Trophoblast cell (in vitro differentiated cells and primary cell): ENCODE results near the gene AHNAK2.

Experiments
- DNase-seq, 2 donors: peaks; one replicate each; pipeline ENCODE4 v3.0.0-alpha.2; 2016
- H2AFZ ChIP-seq: 2 replicates; pipeline ENCODE4 v1.6.1; 2013; ENCODE audit warnings: low read length, moderate library complexity, mild to moderate bottlenecking; ENCODE audit not compliant: insufficient read depth, poor library complexity
- H2AK5ac ChIP-seq: 2 replicates; pipeline ENCODE4 v1.6.1; 2013; ENCODE audit warnings: mild to moderate bottlenecking, low read length
- H2BK120ac ChIP-seq: 2 replicates; pipeline ENCODE4 v1.6.1; 2013; ENCODE audit warnings: low read length, mild to moderate bottlenecking, moderate library complexity; ENCODE audit not compliant: insufficient read depth, poor library complexity
- H2BK12ac ChIP-seq: 2 replicates; pipeline ENCODE4 v1.6.1; 2013; ENCODE audit warnings: mild to moderate bottlenecking, low read length, moderate library complexity
- H2BK5ac ChIP-seq: 2 replicates; pipeline ENCODE4 v1.6.1; 2013; ENCODE audit warnings: low read length, low read depth, moderate library complexity, mild to moderate bottlenecking; ENCODE audit not compliant: poor library complexity
- H3K14ac ChIP-seq: 2 replicates; pipeline ENCODE4 v1.6.1; 2013; ENCODE audit warnings: mild to moderate bottlenecking, low read length
- H3K18ac ChIP-seq: 2 replicates; pipeline ENCODE4 v1.6.1; 2013; ENCODE audit warnings: mild to moderate bottlenecking, low read length
- H3K23ac ChIP-seq: 2 replicates; pipeline ENCODE4 v1.6.1; 2013; ENCODE audit warnings: low read length
- H3K27ac ChIP-seq: 2 replicates; pipeline ENCODE4 v1.5.1; 2013; ENCODE audit warnings: low read depth, mild to moderate bottlenecking, inconsistent platforms, low read length, moderate library complexity
- H3K27me3 ChIP-seq: 2 replicates; pipeline ENCODE4 v1.6.1; 2013; ENCODE audit warnings: inconsistent platforms, mild to moderate bottlenecking, low read length, moderate library complexity; ENCODE audit not compliant: insufficient read depth
- H3K36me3 ChIP-seq, 2 experiments: 1 replicate in 1 of 2; 2 replicates in 1 of 2; pipeline ENCODE4 v1.6.1; 2013; ENCODE audit warnings: low read length in 2 of 2, mild to moderate bottlenecking in 2 of 2, moderate library complexity in 1 of 2; ENCODE audit not compliant: insufficient read depth in 2 of 2, control insufficient read depth in 1 of 2
- H3K4ac ChIP-seq: 2 replicates; pipeline ENCODE4 v1.6.1; 2013; ENCODE audit warnings: low read depth, mild to moderate bottlenecking, low read length, moderate library complexity
- H3K4me1 ChIP-seq, 2 experiments: 1 replicate in 1 of 2; 2 replicates in 1 of 2; pipeline ENCODE4 v1.6.1; 2013; ENCODE audit warnings: low read length in 2 of 2, mild to moderate bottlenecking in 2 of 2, moderate library complexity in 1 of 2; ENCODE audit not compliant: insufficient read depth in 2 of 2, control insufficient read depth in 1 of 2
- H3K4me2 ChIP-seq: 2 replicates; pipeline ENCODE4 v1.6.1; 2013; ENCODE audit warnings: inconsistent platforms, mild to moderate bottlenecking, low read length, moderate library complexity
- H3K4me3 ChIP-seq: 2 replicates; pipeline ENCODE4 v1.5.1; 2013; ENCODE audit warnings: mild to moderate bottlenecking, low read depth, low read length, inconsistent platforms
- H3K79me1 ChIP-seq: one replicate; pipeline ENCODE4 v1.6.1; 2013; ENCODE audit warnings: low read length
- H3K79me2 ChIP-seq: 2 replicates; pipeline ENCODE4 v1.6.1; 2013; ENCODE audit warnings: low read length, mild to moderate bottlenecking; ENCODE audit not compliant: control insufficient read depth, insufficient read depth, poor library complexity
- H3K9ac ChIP-seq: 2 replicates; pipeline ENCODE4 v1.6.1; 2013; ENCODE audit warnings: mild to moderate bottlenecking, low read length
- H3K9me3 ChIP-seq: 2 replicates; pipeline ENCODE4 v1.6.1; 2013; ENCODE audit warnings: low read depth, mild to moderate bottlenecking, control low read depth, inconsistent platforms, low read length; ENCODE audit not compliant: insufficient read depth
- H4K12ac ChIP-seq: 2 replicates; pipeline ENCODE4 v1.6.1; 2013; ENCODE audit warnings: low read depth, mild to moderate bottlenecking, low read length, moderate library complexity
- H4K8ac ChIP-seq: 2 replicates; pipeline ENCODE4 v1.6.1; 2013; ENCODE audit warnings: low read depth, mild to moderate bottlenecking, low read length, moderate library complexity
- H4K91ac ChIP-seq: one replicate; pipeline ENCODE4 v1.6.1; 2013; ENCODE audit warnings: low read depth, mild to moderate bottlenecking, low read length, moderate library complexity
- WGBS: extraction: QIAGEN DNeasy Blood & Tissue Kit; methylation state at CpG from one replicate; pipeline ENCODE4 v1.1.7; 2013; ENCODE audit warnings: missing lambda C conversion rate; ENCODE audit not compliant: insufficient read length, insufficient coverage; ENCODE audit errors: extremely low coverage; 5-methylcytosine and 5-hydroxymethylcytosine counted together

The AHNAK2 gene

DNA sequence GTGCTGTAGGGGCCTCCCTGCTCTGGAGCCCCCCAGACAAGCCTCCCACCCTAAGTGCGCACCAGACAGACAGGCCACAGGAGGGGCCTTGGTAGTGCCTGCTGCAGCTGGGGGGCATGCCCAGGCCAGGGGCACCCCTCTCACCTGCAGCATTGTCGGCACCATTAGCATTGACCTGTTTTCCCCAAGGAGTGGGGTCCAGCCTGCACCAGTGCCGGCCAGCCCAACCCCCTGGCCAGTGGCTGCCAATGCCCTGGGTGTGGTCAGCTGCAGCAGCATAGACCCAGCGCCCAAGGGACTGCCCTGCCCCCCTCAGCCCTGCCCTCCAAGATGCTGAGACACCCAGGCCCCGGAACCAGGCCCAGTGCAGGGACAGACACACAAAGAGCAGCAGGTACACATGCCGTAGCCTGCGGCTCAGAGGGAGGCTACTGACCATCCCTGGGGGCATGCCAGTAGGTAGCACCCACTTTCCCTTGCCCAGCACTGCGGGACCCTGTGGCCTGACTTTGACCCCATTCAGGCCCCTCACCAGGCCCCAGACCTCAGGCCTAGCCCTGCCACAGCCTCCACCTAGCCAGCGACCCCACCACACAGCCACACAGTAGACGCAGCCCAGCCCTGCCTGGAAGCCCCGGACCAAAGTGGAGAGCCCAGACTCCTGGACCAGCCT, 1.0 kb downstream of the AHNAK2 start:
- Histone ChIP-seq H4K8ac (no peak overlapping the region), H2AFZ (no peak overlapping the region), H3K79me2 (no peaks in the 10 kb centered on the region), H2BK12ac (no peak overlapping the region), H2BK120ac (no peak overlapping the region), H3K23ac (no peak overlapping the region), H3K18ac (no peak overlapping the region), H3K9me3 (peaks cover 9% of the 10 kb centered on the region), H3K4me3 (no peak overlapping the region), H3K4me2 (peak overlapping the region; percentile 69), H2BK5ac (no peak overlapping the region), H2AK5ac (no peak overlapping the region), H3K4me1 (peaks cover 6 to 27% of the 10 kb centered on the region in 2 experiments), H3K9ac (no peak overlapping the region), H4K12ac (no peak overlapping the region), H3K27ac (no peak overlapping the region), H4K91ac (no peak overlapping the region), H3K4ac (no peak overlapping the region), H3K14ac (no peak overlapping the region), H3K27me3 (peaks cover 10% of the 10 kb centered on the region), H3K36me3 (no peaks in the 10 kb centered on the region), H3K79me1 (no peaks in the 10 kb centered on the region)
- WGBS: no CpG with 5 or more reads among the region's 11 CpGs
- no peak for DNase-seq

DNA sequence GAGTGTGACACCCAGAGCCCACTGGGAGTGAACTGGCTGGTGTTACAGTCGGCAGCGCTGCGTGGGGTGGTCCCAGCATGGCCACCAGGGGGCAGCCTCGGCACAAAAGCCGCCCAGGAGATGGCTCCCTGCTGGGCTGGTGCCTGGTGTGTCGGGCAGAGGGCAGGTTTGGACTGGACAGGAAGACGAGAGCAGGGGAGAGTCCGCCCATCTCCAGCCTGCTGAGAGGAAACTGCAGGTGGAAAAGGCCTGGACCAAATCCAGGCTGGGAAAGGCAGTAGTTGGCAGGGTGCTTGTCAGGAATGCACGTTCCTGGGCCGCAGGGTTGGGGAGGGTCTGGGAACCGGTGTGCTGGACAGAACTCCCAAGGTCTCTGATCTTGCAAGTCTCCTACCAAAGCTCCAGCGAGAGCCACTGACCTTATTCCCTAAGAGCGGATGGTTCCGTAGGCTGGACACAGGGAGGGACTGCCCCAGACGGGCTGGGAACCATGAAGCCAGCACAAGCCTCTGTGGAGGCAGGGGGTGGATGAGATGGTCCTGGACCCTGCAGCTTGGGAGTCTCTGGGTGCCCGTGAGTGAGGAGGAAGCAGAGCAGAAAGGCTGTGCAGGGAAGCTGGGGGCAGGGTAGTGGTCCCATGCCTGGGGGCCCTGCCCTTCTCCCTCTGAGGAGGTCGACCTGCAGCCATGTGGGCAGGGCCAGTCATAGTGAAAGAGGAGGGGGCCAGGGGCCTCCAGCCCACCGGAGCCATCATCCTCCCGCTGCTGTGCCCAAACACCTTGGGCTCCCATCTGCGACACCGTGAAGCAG, 1.8 kb downstream of the AHNAK2 start:
- Histone ChIP-seq H3K36me3 (no peaks in the 10 kb centered on the region), H4K91ac (no peak overlapping the region), H3K4me1 (peaks cover 6 to 33% of the 10 kb centered on the region in 2 experiments), H3K4me2 (no peak overlapping the region), H3K4ac (no peak overlapping the region), H3K27me3 (peaks cover 10% of the 10 kb centered on the region), H3K79me2 (no peaks in the 10 kb centered on the region), H3K9ac (no peak overlapping the region), H3K79me1 (no peaks in the 10 kb centered on the region), H2AFZ (no peak overlapping the region), H2BK12ac (no peak overlapping the region), H2AK5ac (no peak overlapping the region), H3K4me3 (no peak overlapping the region), H3K14ac (no peak overlapping the region), H3K9me3 (peaks cover 9% of the 10 kb centered on the region), H2BK5ac (no peak overlapping the region), H4K12ac (no peak overlapping the region), H4K8ac (no peak overlapping the region), H3K18ac (no peak overlapping the region), H2BK120ac (no peak overlapping the region), H3K23ac (no peak overlapping the region), H3K27ac (no peak overlapping the region)
- peak; percentile 88 to 92 for DNase-seq
- no CpG with 5 or more reads among the region's 21 CpGs for WGBS

DNA sequence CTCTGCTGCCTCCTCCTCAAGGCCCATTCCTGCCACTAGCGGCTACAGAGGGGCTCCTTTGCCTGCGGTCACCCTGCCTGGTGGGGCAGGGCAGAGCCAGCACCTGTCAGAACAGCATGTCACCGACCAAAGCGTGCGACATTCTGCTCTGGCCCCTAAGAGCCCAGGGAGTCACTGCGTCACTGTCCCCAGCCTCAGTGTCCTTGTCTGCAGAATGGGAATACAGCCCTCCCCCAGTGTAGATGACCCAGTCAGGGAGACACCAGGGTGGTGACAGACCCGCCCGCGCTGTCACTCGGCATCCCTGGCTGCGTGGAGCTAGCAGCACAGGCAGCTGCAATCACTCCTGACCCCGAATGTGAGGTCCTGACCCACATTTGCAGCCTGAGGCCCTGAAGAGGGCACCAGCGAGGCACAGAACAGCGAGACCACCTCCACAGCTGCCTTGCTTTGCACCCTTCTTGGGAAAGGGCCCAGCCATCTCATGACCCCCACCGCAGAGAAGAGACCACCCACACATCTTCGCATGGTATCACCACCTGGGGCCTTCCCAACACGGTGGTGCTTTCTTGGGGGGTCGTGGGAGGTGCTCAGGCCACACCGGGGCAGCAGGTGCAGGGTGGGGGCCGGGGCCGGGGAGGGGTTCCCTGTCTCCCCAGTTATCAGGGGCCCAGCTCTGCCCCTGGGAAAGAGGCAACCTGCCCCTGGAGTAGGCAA, 2.5 kb downstream of the AHNAK2 start:
- H2BK120ac ChIP-seq: no peak overlapping the region
- no peak overlapping the region for H3K9ac ChIP-seq
- H3K4ac ChIP-seq: no peak overlapping the region
- H3K27ac ChIP-seq: no peak overlapping the region
- no peaks in the 10 kb centered on the region for H3K79me1 ChIP-seq
- H3K23ac ChIP-seq: no peak overlapping the region
- no peak overlapping the region for H2AK5ac ChIP-seq
- peaks cover 10% of the 10 kb centered on the region for H3K27me3 ChIP-seq
- H4K91ac ChIP-seq: no peak overlapping the region
- H3K18ac ChIP-seq: no peak overlapping the region
- H3K9me3 ChIP-seq: peaks cover 9% of the 10 kb centered on the region
- no peak overlapping the region for H3K14ac ChIP-seq
- H2AFZ ChIP-seq: no peak overlapping the region
- no peak overlapping the region for H3K4me2 ChIP-seq
- no peak overlapping the region for H4K8ac ChIP-seq
- no CpG with 5 or more reads among the region's 21 CpGs for WGBS
- H2BK5ac ChIP-seq: no peak overlapping the region
- H3K79me2 ChIP-seq: no peaks in the 10 kb centered on the region
- no peaks in the 10 kb centered on the region for H3K36me3 ChIP-seq
- H4K12ac ChIP-seq: no peak overlapping the region
- H3K4me3 ChIP-seq: no peak overlapping the region
- H2BK12ac ChIP-seq: no peak overlapping the region
- DNase-seq: peak in 1 of 2 donors; percentile 9
- H3K4me1 ChIP-seq: peaks cover 8 to 37% of the 10 kb centered on the region in 2 experiments

DNA sequence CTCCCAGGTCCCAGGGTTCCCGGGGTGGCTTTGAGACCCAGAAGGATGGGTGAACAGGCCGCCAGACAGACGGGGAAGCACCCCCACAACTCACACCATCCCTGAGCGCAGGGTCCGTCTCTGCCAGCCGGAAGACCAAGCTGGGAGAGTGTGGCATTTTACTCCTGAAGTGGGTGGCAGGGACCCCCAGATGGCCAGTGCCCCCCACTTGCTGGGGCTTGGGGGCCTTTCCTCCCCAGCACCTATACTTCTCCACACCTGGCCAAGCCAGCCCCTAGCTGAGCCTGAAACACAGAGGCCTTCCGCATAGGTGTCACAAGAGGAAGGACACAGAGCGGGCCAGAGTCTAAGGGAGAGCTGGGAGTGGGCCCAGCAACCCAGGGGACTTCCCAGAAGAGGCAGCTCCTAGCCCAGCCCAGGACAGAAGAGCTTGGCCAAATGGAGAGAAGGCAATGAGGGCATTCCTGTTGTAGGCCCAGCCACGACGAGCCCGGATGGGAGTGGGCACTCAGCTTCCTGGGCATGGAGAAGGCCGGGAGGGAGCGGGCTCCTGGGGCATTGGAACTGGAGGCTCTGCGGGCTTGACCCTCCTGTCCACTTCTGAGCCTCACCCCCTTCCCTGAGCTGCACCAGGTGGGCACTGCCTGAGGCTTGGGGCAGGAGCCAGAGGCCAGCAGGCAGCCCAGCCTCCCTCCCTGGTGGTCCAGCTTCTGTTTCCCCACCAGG, 3.3 kb downstream of the AHNAK2 start:
- no peaks in the 10 kb centered on the region for H3K79me1 ChIP-seq

More for the DNA sequence above, 3.3 kb downstream of the AHNAK2 start:
- H4K12ac ChIP-seq: no peak overlapping the region
- no peak overlapping the region for H4K8ac ChIP-seq
- H3K27ac ChIP-seq: no peak overlapping the region
- no peak overlapping the region for H2BK120ac ChIP-seq
- H3K23ac ChIP-seq: no peak overlapping the region
- H3K4me2 ChIP-seq: no peak overlapping the region
- no peak overlapping the region for H3K4ac ChIP-seq
- peaks cover 15 to 38% of the 10 kb centered on the region in 2 experiments for H3K4me1 ChIP-seq
- H3K27me3 ChIP-seq: peaks cover 10% of the 10 kb centered on the region
- peaks cover 9% of the 10 kb centered on the region for H3K9me3 ChIP-seq
- no peak overlapping the region for H3K14ac ChIP-seq
- no peak overlapping the region for H3K4me3 ChIP-seq
- no peaks in the 10 kb centered on the region for H3K79me2 ChIP-seq
- no peak overlapping the region for H2BK5ac ChIP-seq
- WGBS: no CpG with 5 or more reads among the region's 14 CpGs
- no peak overlapping the region for H4K91ac ChIP-seq
- DNase-seq: no peak
- no peak overlapping the region for H2BK12ac ChIP-seq
- H3K36me3 ChIP-seq: no peaks in the 10 kb centered on the region
- no peak overlapping the region for H3K18ac ChIP-seq
- no peak overlapping the region for H2AK5ac ChIP-seq
- H2AFZ ChIP-seq: no peak overlapping the region
- no peak overlapping the region for H3K9ac ChIP-seq
